GM12891 (cell line): ENCODE measurements around the gene SERPINI2. TPM values are rescaled to one million over a fixed set of nuclear protein-coding genes. Genes with fewer than 3 reads are reported as not detected.

Experiments used
- DNase-seq: peaks from one replicate; pipeline ENCODE4 v3.0.0; 2011; ENCODE audit warnings: low spot score; ENCODE audit not compliant: insufficient read length
- FAIRE-seq: peaks from 2 replicates; lab custom pipeline; 2011; peaks lifted over from hg19 to GRCh38; lab: Jason Lieb, UNC
- PAX5 ChIP-seq: IDR thresholded peaks from 2 replicates; pipeline ENCODE4 v1.6.1; 2011; ENCODE audit warnings: low read length, moderate library complexity, mild to moderate bottlenecking; ENCODE audit not compliant: insufficient read depth, severe bottlenecking
- POLR2A ChIP-seq: IDR thresholded peaks from 2 replicates; pipeline ENCODE4 v1.6.1; 2011; ENCODE audit warnings: low read depth, low read length, control low read depth
- POLR2AphosphoS5 ChIP-seq: IDR thresholded peaks from 2 replicates; pipeline ENCODE4 v1.6.1; 2011; ENCODE audit warnings: low read depth, low read length, control low read depth
- POU2F2 ChIP-seq: IDR thresholded peaks from 2 replicates; pipeline ENCODE4 v1.6.1; 2011; ENCODE audit warnings: low read depth, mild to moderate bottlenecking, control low read depth, low read length, moderate library complexity
- SPI1 ChIP-seq: IDR thresholded peaks from 2 replicates; pipeline ENCODE4 v1.6.1; 2011; ENCODE audit warnings: low read depth, low read length, control low read depth
- TAF1 ChIP-seq: IDR thresholded peaks from 2 replicates; pipeline ENCODE4 v1.6.1; 2011; ENCODE audit warnings: low read depth, low read length, control low read depth
- polyA plus RNA-seq: library from polyadenylated mRNA; unstranded; fragments of >200 nt; gene quantifications from one replicate; pipeline ENCODE4 v1.2.1, GENCODE V29; 2012; ENCODE audit warnings: low read depth, missing spikeins, inconsistent platforms; ENCODE audit not compliant: missing spikeins

Gene SERPINI2, protein sequence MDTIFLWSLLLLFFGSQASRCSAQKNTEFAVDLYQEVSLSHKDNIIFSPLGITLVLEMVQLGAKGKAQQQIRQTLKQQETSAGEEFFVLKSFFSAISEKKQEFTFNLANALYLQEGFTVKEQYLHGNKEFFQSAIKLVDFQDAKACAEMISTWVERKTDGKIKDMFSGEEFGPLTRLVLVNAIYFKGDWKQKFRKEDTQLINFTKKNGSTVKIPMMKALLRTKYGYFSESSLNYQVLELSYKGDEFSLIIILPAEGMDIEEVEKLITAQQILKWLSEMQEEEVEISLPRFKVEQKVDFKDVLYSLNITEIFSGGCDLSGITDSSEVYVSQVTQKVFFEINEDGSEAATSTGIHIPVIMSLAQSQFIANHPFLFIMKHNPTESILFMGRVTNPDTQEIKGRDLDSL
- not detected for polyA plus RNA-seq

GRCh38 chr3:167473863-167474262 lies at the start of gene SERPINI2:
TSS of gene SERPINI2 (minus strand) at chr3:167474042. CDS start at chr3:167471834, 2,208 bp downstream.
- FAIRE-seq (no peak), DNase-seq (no peak)
- no peak for TF ChIP-seq PAX5
- TF ChIP-seq POLR2AphosphoS5 = no peak
- TF ChIP-seq TAF1 = no peak
- TF ChIP-seq SPI1 = no peak
- no peak for TF ChIP-seq POLR2A
- TF ChIP-seq POU2F2 = no peak

GRCh38 chr3:167521006-167521355 lies 47.1 kb upstream of the SERPINI2 start:
- TF ChIP-seq POLR2AphosphoS5 (no peak), POLR2A (no peak), SPI1 (no peak), TAF1 (no peak), PAX5 (no peak), POU2F2 (no peak)
- DNase-seq (no peak), FAIRE-seq (no peak)

DNA sequence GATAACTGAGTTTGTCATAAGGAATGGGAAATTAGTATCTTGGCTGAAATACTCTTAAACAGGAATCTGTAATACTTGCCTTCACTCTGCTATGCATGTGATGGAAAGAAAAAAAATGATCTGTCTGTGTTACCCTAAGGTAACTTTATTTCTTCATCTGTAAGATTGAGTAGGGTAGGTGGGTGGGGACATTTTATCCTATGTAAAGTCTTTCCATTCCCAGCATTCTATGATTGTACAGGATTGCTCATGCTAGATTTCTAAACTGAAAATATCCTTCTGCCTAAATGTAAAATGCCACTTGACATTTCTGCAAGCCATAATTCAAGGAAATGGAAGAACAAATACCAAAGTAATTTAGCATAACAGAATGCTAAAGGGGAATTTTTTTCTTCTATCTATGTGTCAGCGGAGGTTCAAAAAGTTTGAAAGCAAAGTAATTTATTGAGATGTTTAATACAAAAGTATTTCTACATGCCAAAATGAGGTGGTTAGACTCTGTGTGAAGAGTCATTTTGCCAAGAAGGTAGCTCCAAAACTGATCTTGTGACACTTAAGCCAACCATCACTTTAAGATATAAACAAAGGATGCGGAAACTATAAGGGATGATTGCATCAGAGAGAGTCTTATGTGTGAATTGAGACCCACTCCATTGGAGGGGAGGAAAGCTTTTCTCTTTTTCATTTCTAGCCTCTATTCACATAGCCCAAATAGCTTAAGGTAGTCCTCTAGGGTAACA lies 46.6 kb upstream of the SERPINI2 start:
- TF ChIP-seq PAX5 = no peak
- TF ChIP-seq TAF1 = no peak
- TF ChIP-seq POLR2A = no peak
- TF ChIP-seq SPI1 = no peak
- TF ChIP-seq POLR2AphosphoS5 = no peak
- DNase-seq (no peak), FAIRE-seq (no peak)

GRCh38 chr3:167507954-167508353 lies 34.1 kb upstream of the SERPINI2 start:
- no peak for DNase-seq
- FAIRE-seq = no peak
- no peak for TF ChIP-seq POLR2A
- TF ChIP-seq SPI1 = peak; percentile 59

- TF ChIP-seq POLR2A (no peak), SPI1 (no peak), TAF1 (no peak), POU2F2 (no peak), POLR2AphosphoS5 (no peak), PAX5 (no peak)
- FAIRE-seq (no peak), DNase-seq (no peak)
These were observed 28.6 kb upstream of the SERPINI2 start for GRCh38 chr3:167502401-167502800.

DNA sequence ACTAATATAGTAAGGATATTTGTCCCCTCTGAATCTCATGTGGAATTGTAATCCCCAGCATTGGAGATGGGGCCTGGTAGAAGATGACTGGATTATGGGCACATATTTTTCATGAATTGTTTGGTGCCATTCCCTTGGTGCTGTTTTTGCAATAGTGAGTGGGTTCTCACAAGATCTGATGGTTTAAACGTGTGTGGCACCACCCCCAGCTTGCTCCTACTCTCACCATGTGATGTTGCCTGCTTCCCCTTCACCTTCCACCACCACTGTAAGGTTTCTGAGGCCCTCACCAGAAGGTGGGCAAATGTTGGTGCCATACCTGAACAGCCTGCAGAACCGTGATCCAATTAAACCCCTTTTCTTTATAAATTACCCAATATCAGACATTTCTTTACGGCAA lies 28.1 kb upstream of the SERPINI2 start:
- DNase-seq (no peak), FAIRE-seq (no peak)
- TF ChIP-seq TAF1 (no peak), POU2F2 (no peak), POLR2AphosphoS5 (no peak), POLR2A (no peak), SPI1 (no peak), PAX5 (no peak)

DNA sequence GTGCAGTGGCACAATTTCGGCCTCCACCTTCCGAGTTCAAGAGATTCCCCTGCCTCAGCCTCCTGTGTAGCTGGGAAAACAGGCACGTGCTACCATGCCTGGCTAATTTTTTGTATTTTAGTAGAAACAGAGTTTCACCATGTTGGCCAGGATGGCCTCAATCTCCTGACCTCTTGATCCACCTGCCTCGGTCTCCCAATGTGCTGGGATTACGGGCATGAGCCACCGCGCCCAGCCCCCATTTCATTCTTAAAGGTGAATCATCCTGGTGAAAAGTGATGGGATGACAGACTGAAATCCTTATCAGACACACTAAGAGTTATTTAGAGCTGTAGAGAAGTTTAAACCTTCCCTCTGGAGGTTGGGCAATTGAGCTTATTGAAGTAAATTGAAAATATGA lies 24.1 kb upstream of the SERPINI2 start:
- TF ChIP-seq PAX5 (no peak), POU2F2 (no peak), POLR2A (no peak), TAF1 (no peak), POLR2AphosphoS5 (no peak), SPI1 (no peak)
- FAIRE-seq = no peak

DNA sequence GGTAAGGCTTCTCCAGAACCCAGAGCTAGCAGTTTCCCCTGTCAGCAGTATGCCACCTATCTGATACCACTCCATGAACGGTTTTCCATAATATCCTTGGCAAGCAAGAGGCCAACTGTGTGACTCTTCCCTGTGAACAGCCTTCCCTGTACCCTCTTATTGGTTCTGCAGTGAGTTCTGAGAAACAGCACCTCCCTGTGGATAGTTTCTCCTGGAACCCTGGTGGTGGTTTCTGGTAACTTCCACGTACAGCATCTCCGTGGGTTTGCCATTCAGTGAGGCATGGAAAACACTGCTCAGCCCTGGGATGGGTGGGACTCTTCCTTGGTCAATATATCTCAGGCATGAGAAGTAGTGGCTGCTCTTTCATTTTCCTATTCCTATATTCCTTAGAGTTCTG lies 19.4 kb upstream of the SERPINI2 start:
- TF ChIP-seq PAX5 = no peak
- no peak for TF ChIP-seq POLR2A
- no peak for TF ChIP-seq POLR2AphosphoS5
- TF ChIP-seq POU2F2 = no peak
- DNase-seq (no peak), FAIRE-seq (no peak)

More for the DNA sequence above, 24.1 kb upstream of the SERPINI2 start:
- no peak for DNase-seq

- no peak for FAIRE-seq
- TF ChIP-seq TAF1 (no peak), POLR2AphosphoS5 (no peak), POLR2A (no peak), POU2F2 (no peak), SPI1 (no peak), PAX5 (no peak)
These were observed 17.8 kb upstream of the SERPINI2 start for GRCh38 chr3:167491621-167492020.

More at GRCh38 chr3:167491621-167492020, 17.8 kb upstream of the SERPINI2 start:
- DNase-seq = no peak
